22Rv1 (cell line): Measurements from ENCODE around the gene CXCR2.

Source experiments
- H3K27ac ChIP-seq: fragments of 450-650 bp; 2 replicates; pipeline ENCODE4 v1.5.1; 2017
- CTCF ChIP-seq: fragments of 450-650 bp; IDR thresholded peaks from 2 replicates; pipeline ENCODE4 v1.5.1; 2017; ENCODE audit warnings: mild to moderate bottlenecking
- ZFX ChIP-seq: fragments of 450-650 bp; IDR thresholded peaks from 2 replicates; pipeline ENCODE4 v1.6.1; 2017; ENCODE audit warnings: antibody characterized with exemption, borderline replicate concordance

The CXCR2 gene

GRCh38 chr2:218123986-218124385 lies 1.8 kb upstream of the CXCR2 start:
- no peak overlapping the region for H3K27ac ChIP-seq
- no peak for TF ChIP-seq ZFX
- no peak for TF ChIP-seq CTCF

GRCh38 chr2:218125095-218125494 lies 733 bp upstream of the CXCR2 start:
- H3K27ac ChIP-seq: no peak overlapping the region
- TF ChIP-seq ZFX (no peak), CTCF (no peak)

- H3K27ac ChIP-seq: no peak overlapping the region
- TF ChIP-seq CTCF (no peak), ZFX (no peak)
These were observed 2.2 kb downstream of the CXCR2 start for GRCh38 chr2:218127929-218128455.

- no peak overlapping the region for H3K27ac ChIP-seq
- no peak for TF ChIP-seq CTCF
- TF ChIP-seq ZFX: no peak
These were observed 3.1 kb downstream of the CXCR2 start for GRCh38 chr2:218128781-218129457.

GRCh38 chr2:218129458-218130135 lies 3.8 kb downstream of the CXCR2 start:
- no peak overlapping the region for H3K27ac ChIP-seq
- TF ChIP-seq CTCF (no peak), ZFX (no peak)

- no peak overlapping the region for H3K27ac ChIP-seq
- TF ChIP-seq CTCF (no peak), ZFX (no peak)
These were observed 4.5 kb downstream of the CXCR2 start for GRCh38 chr2:218130377-218130776.

GRCh38 chr2:218130822-218131221 lies 5.0 kb downstream of the CXCR2 start:
- TF ChIP-seq ZFX (no peak), CTCF (no peak)
- no peak overlapping the region for H3K27ac ChIP-seq
